HUES48 (cell line): ENCODE results near the gene PLEKHA1.

ENCODE experiments used
- H3K27ac ChIP-seq: one replicate; pipeline ENCODE4 v1.7.0; 2013; ENCODE audit warnings: low read depth, low read length, inconsistent platforms
- H3K27me3 ChIP-seq: 2 replicates; pipeline ENCODE4 v1.6.1; 2013; ENCODE audit warnings: mild to moderate bottlenecking, low read length; ENCODE audit not compliant: control insufficient read depth, insufficient read depth
- H3K36me3 ChIP-seq: 2 replicates; pipeline ENCODE4 v1.6.1; 2013; ENCODE audit warnings: low read length; ENCODE audit not compliant: control insufficient read depth, insufficient read depth
- H3K4me1 ChIP-seq: 2 replicates; pipeline ENCODE4 v1.6.1; 2013; ENCODE audit warnings: mild to moderate bottlenecking, low read length; ENCODE audit not compliant: control insufficient read depth, insufficient read depth
- H3K4me3 ChIP-seq: 2 replicates; pipeline ENCODE4 v1.5.1; 2013; ENCODE audit warnings: mild to moderate bottlenecking, low read depth, low read length
- H3K9ac ChIP-seq: 2 replicates; pipeline ENCODE4 v1.6.1; 2013; ENCODE audit warnings: mild to moderate bottlenecking, low read depth, low read length, moderate library complexity
- H3K9me3 ChIP-seq: 2 replicates; pipeline ENCODE4 v1.6.1; 2013; ENCODE audit warnings: low read length; ENCODE audit not compliant: control insufficient read depth, insufficient read depth

The PLEKHA1 gene

DNA sequence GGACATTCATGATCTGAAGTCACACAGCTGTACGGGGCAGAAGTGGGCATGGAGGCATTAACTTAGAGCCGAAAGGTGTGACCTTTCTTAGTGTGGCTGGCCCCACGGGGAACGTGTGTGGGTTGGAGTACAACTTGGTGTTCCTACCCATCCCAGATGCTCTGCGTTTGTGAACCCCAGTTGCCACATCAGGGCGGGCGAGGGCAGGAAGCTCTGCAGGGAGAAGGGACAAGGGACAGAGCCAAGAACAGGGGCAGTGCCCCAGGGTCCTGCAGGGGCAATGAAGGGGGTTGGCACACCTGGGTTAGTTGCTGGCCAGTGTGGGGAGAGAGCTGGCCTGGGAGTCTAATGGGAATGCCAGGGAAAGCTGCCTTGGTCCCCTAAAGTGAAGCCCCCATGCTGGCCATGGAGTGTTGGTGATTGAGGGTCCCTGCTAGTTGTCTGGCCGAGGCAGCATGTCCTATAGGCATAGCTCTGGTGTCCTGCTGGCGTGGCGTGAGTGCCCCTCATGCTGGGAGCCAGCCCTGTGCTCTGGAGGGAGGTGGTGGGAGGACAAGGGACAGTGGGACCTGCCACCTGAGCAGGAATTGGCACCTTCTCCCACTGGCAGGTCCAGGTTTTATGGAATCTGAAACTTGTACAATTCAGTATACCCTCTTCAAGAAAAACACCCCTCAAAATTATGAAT lies 105.8 kb downstream of the PLEKHA1 start:
- Histone ChIP-seq H3K9ac (no peak overlapping the region), H3K4me1 (peaks cover 31% of the 10 kb centered on the region), H3K27me3 (no peaks in the 10 kb centered on the region), H3K36me3 (no peaks in the 10 kb centered on the region), H3K9me3 (no peaks in the 10 kb centered on the region), H3K4me3 (no peak overlapping the region), H3K27ac (no peak overlapping the region)

DNA sequence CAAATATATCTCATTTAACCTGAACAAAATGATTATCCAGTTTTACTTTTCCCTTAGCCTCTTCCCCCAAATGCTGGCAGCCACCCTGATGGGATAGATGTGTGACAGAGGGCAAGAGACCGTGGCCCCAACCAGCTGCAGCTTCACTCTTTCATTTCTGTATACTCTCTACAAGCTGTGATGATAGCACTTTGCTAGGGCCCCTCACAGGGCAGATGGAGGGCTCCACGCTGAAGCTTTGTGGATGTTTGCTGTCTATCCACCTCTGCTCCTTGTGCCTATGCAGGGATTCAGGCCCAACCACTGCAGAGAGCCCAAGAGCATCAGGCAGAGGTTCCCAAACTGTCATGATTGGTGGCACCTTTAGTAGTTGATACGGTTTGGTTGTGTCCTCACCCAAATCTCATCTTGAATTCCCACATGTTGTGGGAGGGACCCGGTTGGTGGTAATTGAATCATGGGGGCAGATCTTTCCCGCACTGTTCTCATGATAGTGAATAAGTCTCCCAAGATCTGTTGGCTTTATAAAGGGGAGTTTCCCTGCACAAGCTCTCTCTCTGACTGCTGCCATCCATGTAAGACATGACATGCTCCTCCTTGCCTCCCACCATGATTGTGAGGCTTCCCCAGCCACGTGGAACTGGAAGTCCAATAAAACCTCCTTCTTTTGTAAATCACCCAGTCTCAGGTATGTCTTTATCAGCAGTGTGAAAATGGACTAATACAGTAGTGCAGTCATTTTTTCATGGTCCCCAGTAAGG lies 107.0 kb downstream of the PLEKHA1 start:
- H3K27ac ChIP-seq, result no peak overlapping the region
- peaks cover 19% of the 10 kb centered on the region for H3K4me1 ChIP-seq

More for the DNA sequence above, 107.0 kb downstream of the PLEKHA1 start:
- no peaks in the 10 kb centered on the region for H3K9me3 ChIP-seq
- H3K9ac ChIP-seq, result no peak overlapping the region
- H3K36me3 ChIP-seq, result no peaks in the 10 kb centered on the region
- no peaks in the 10 kb centered on the region for H3K27me3 ChIP-seq
- H3K4me3 ChIP-seq, result no peak overlapping the region
